Subcutaneous adipose tissue (tissue), 4 donors: ENCODE data around the gene AXL. TPM values are rescaled to one million over a fixed set of nuclear protein-coding genes. Genes with fewer than 3 reads are reported as not detected.

ENCODE experiments used
- total RNA-seq, 4 donors: library from RNA; depleted of rRNA; stranded (reverse); fragments of >200 nt; gene quantifications; one replicate each; pipeline ENCODE4 v1.1.0, GENCODE V29; 2016
- TF ChIP-seq, protein P1 (sequence below): fragments of 450-650 bp; IDR thresholded peaks from one replicate; pipeline ENCODE4 v1.5.1; 2016; ENCODE audit warnings: low read depth, mild to moderate bottlenecking, control low read depth, antibody characterized with exemption, moderate library complexity

Gene AXL
- total RNA-seq, 4 donors from 2014 or later = 72.6 to 118 (median 80.0) TPM

GRCh38 chr19:41225238-41226052, 6.4 kb downstream of the AXL start:
- TF ChIP-seq, protein P1, sequence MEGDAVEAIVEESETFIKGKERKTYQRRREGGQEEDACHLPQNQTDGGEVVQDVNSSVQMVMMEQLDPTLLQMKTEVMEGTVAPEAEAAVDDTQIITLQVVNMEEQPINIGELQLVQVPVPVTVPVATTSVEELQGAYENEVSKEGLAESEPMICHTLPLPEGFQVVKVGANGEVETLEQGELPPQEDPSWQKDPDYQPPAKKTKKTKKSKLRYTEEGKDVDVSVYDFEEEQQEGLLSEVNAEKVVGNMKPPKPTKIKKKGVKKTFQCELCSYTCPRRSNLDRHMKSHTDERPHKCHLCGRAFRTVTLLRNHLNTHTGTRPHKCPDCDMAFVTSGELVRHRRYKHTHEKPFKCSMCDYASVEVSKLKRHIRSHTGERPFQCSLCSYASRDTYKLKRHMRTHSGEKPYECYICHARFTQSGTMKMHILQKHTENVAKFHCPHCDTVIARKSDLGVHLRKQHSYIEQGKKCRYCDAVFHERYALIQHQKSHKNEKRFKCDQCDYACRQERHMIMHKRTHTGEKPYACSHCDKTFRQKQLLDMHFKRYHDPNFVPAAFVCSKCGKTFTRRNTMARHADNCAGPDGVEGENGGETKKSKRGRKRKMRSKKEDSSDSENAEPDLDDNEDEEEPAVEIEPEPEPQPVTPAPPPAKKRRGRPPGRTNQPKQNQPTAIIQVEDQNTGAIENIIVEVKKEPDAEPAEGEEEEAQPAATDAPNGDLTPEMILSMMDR = no peak

GRCh38 chr19:41226053-41226873, 7.2 kb downstream of the AXL start:
- TF ChIP-seq, protein P1 = no peak

DNA sequence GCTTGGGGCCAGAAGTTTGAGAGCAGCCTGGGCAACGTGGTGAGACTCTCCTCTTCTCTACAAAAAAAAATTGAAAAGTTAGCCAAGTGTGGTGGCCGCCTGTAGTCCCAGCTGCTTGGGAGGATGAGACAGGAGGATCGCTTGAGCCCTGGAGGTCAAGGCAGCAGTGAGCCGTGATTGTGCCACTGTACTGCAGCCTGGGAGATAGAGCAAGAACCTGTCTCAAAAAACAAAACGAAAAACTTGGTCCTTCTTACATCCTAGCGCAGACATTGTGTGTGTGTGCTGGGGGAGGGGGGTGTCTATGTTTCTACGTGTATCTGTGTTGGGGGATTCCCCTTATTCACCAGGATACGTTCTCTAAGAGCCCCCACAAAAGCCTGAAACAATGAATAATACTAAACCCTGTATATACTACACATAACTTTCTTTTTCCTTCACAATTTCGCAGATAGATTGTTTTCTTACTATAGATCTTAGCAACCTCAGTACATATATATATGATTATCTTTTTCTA, 7.9 kb downstream of the AXL start:
- TF ChIP-seq, protein P1 = no peak

DNA sequence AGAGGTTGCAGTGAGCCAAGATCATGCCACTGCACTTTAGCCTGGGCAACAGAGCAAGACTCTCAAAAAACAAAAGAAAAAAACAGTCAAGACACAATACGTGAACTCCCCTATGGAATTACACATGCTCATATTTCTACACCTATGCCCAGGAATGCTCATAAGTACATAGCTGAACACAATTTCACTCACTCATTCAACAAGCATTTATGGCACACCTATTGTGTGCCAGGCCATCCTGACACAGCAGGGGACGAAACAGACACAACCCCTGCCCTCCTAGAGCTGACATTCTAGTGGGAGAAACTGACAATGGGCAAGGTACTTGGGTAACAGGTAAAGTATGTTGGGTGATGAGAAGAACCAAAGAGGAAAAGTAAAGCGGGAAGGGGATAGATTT, 9.5 kb downstream of the AXL start:
- TF ChIP-seq, protein P1 = no peak

DNA sequence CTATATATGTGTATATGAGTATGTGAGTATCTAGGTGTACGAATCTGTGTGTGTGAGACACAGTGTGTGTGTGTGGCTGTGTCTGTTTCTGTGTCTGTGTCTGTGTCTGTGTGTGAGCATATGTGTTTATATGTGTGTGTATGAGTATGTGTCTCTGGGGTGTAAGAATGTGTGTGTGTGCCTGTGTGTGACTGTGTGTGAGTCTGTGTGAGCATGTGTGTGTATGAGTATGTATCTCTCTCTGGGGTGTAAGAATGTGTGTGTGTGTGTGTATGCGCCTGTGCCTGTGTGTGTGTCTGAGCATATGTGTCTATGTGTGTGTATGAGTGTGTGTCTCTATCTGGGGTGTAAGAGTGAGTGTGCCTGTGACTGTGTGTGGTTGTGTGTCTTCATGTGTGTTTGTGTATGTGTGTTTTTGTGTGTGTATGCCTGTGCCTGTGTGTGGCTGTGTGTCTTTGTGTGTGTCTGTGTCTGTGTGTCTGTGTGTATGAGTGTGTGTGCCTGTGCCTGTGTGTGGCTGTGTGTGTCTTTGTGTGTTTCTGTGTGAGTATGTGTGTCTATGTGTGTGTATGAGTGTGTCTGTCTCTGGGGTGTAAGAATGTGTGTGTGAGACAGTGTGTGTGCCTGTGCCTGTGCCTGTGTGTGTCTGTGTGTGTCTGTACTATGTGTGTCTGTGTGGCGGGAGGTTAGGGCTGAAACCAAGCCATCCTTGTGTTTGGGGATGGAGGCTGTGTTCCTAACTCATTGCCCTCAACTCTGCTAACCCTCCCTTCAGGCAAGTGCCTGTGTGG, 11.2 kb downstream of the AXL start:
- TF ChIP-seq, protein P1 = no peak

DNA sequence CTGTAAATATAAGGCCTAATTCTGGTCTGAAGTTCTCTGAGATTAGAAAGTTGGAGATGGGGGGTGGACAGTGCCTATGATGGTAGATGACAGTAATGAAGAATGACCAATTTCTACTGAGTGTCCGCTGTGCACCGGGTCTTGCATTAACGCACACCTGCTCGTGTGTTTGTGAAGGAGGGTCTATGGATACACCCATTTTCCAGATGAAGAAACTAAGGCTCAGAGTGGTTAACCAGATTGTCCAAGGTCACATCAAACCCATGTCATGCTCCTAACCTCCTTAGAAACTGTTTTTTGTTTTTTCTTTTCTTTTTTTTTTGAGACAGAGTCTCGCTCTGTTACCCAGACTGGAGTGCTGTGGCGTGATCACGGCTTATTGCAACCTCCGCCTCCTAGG, 13.7 kb downstream of the AXL start:
- TF ChIP-seq, protein P1 = no peak
